IMR-90 (cell line): Measurements from ENCODE around the gene PLCH2. TPM values are rescaled to one million over a fixed set of nuclear protein-coding genes. Genes with fewer than 3 reads are reported as not detected.

Experiments
- ATAC-seq: fragments of 200-7000 bp; cut with Tn5 transposase; 2 replicates; pipeline ENCODE4 v1.9.1; 2020; ENCODE audit warnings: low read depth, mild to moderate bottlenecking, moderate library complexity
- BruUV-seq: library from RNA; stranded (reverse); fragments of 400-500 nt; replicated peaks from 2 replicates; lab custom pipeline; 2021; lab: Mats Ljungman, UMichigan
- CTCF ChIA-PET: fragments of 300-600 bp; formaldehyde crosslinking; extraction: SDS; loops from one replicate; lab custom pipeline; 2021; ENCODE audit warnings: antibody characterized with exemption; lab: Yijun Ruan, JAX
- POLR2A ChIA-PET: fragments of 300-600 bp; sonication (Branson Sonifier 250); formaldehyde crosslinking; loops from one replicate; lab custom pipeline; 2022; ENCODE audit warnings: antibody characterized with exemption; ENCODE audit not compliant: unreplicated experiment; lab: Charles Lee
- DNase-seq: peaks from one replicate; pipeline ENCODE4 v3.0.0; 2013
- H2AFZ ChIP-seq: replicated peaks from 2 replicates; pipeline ENCODE3; 2013; ENCODE audit warnings: low read length, mild to moderate bottlenecking; ENCODE audit not compliant: poor library complexity
- H2AK5ac ChIP-seq: 2 replicates; pipeline ENCODE4 v1.6.1; 2013; ENCODE audit warnings: low read depth, low read length, inconsistent platforms
- H2AK9ac ChIP-seq: replicated peaks from 2 replicates; pipeline ENCODE3; 2013; ENCODE audit warnings: mild to moderate bottlenecking, low read depth, low read length, moderate library complexity; ENCODE audit not compliant: poor library complexity
- H2BK120ac ChIP-seq: 2 replicates; pipeline ENCODE4 v1.6.1; 2013; ENCODE audit warnings: low read depth, low read length, inconsistent platforms
- H2BK15ac ChIP-seq: 3 replicates; pipeline ENCODE4 v1.6.1; 2013; ENCODE audit warnings: low read depth, low read length, inconsistent platforms
- H2BK20ac ChIP-seq: 2 replicates; pipeline ENCODE4 v1.6.1; 2013; ENCODE audit warnings: low read depth, mild to moderate bottlenecking, inconsistent platforms, low read length, moderate library complexity
- H2BK5ac ChIP-seq: 2 replicates; pipeline ENCODE4 v1.6.1; 2013; ENCODE audit warnings: mild to moderate bottlenecking, low read depth, low read length, inconsistent platforms; ENCODE audit not compliant: poor library complexity, severe bottlenecking
- H3K14ac ChIP-seq: replicated peaks from 2 replicates; pipeline ENCODE4 v1.6.1; 2013; ENCODE audit warnings: low read depth, low read length, inconsistent platforms
- H3K18ac ChIP-seq: 2 replicates; pipeline ENCODE4 v1.6.1; 2013; ENCODE audit warnings: low read depth, low read length, control low read depth
- H3K23ac ChIP-seq: 2 replicates; pipeline ENCODE4 v1.6.1; 2013; ENCODE audit warnings: low read depth, low read length, inconsistent platforms
- H3K27ac ChIP-seq: 2 replicates; pipeline ENCODE4 v1.5.1; 2013; ENCODE audit warnings: mild to moderate bottlenecking, control low read depth, low read length; ENCODE audit not compliant: insufficient read depth
- H3K27me3 ChIP-seq: 2 replicates; pipeline ENCODE4 v1.6.1; 2013; ENCODE audit warnings: low read length; ENCODE audit not compliant: control insufficient read depth, insufficient read depth
- H3K36me3 ChIP-seq: 2 replicates; pipeline ENCODE4 v1.6.1; 2013; ENCODE audit warnings: low read length, mixed read lengths; ENCODE audit not compliant: control insufficient read depth, insufficient read depth
- H3K4ac ChIP-seq: 2 replicates; pipeline ENCODE4 v1.6.1; 2013; ENCODE audit warnings: low read depth, low read length, inconsistent platforms
- H3K4me1 ChIP-seq: 2 replicates; pipeline ENCODE4 v1.6.1; 2013; ENCODE audit warnings: low read length, mixed read lengths; ENCODE audit not compliant: control insufficient read depth, insufficient read depth
- H3K4me2 ChIP-seq: 2 replicates; pipeline ENCODE4 v1.6.1; 2013; ENCODE audit warnings: low read depth, mild to moderate bottlenecking, control low read depth, low read length, moderate library complexity
- H3K4me3 ChIP-seq: 2 replicates; pipeline ENCODE4 v1.5.1; 2013; ENCODE audit warnings: low read depth, mild to moderate bottlenecking, control low read depth, low read length, moderate library complexity; ENCODE audit not compliant: insufficient read depth
- H3K56ac ChIP-seq: 2 replicates; pipeline ENCODE4 v1.6.1; 2013; ENCODE audit warnings: low read length, inconsistent platforms; ENCODE audit not compliant: insufficient read depth; ENCODE audit errors: extremely low read depth
- H3K79me1 ChIP-seq, 2 experiments: 2 replicates each; pipeline ENCODE4 v1.6.1; 2013; ENCODE audit warnings: low read length in 2 of 2, inconsistent platforms in 1 of 2, low read depth in 1 of 2
- H3K9ac ChIP-seq: 2 replicates; pipeline ENCODE4 v1.6.1; 2013; ENCODE audit warnings: low read depth, low read length, control low read depth
- H3K9me1 ChIP-seq: 2 replicates; pipeline ENCODE4 v1.6.1; 2013; ENCODE audit warnings: low read length, inconsistent platforms; ENCODE audit not compliant: insufficient read depth
- H3K9me3 ChIP-seq: 2 replicates; pipeline ENCODE4 v1.6.1; 2013; ENCODE audit warnings: low read length; ENCODE audit not compliant: control insufficient read depth, insufficient read depth
- H4K20me1 ChIP-seq: 2 replicates; pipeline ENCODE4 v1.6.1; 2013; ENCODE audit warnings: low read length, inconsistent platforms; ENCODE audit not compliant: insufficient read depth
- H4K5ac ChIP-seq: 2 replicates; pipeline ENCODE4 v1.6.1; 2013; ENCODE audit warnings: mild to moderate bottlenecking, low read depth, low read length, control low read depth
- H4K8ac ChIP-seq, 2 experiments: 2 replicates each; pipeline ENCODE4 v1.6.1; 2013; ENCODE audit warnings: low read depth in 2 of 2, low read length in 2 of 2, control low read depth in 1 of 2, inconsistent platforms in 1 of 2
- H4K91ac ChIP-seq: 2 replicates; pipeline ENCODE4 v1.6.1; 2013; ENCODE audit warnings: low read depth, low read length, inconsistent platforms; ENCODE audit not compliant: insufficient read depth
- CTCF ChIP-seq: conservative IDR thresholded peaks from 2 replicates; pipeline ENCODE4 v1.5.1; 2012; ENCODE audit warnings: mild to moderate bottlenecking, low read depth, low read length, improper control_type of control experiment
- MAFK ChIP-seq: IDR thresholded peaks from 2 replicates; pipeline ENCODE4 v1.6.1; 2012; ENCODE audit warnings: low read depth, low read length, improper control_type of control experiment
- MAZ ChIP-seq: IDR thresholded peaks from 2 replicates; pipeline ENCODE4 v1.6.1; 2012; ENCODE audit warnings: low read depth, mild to moderate bottlenecking, low read length, improper control_type of control experiment, moderate library complexity, borderline replicate concordance
- NFE2L2 ChIP-seq: fragments of 150-350 bp; IDR thresholded peaks from 2 replicates; pipeline ENCODE4 v1.6.1; 2016; ENCODE audit warnings: low read depth, mild to moderate bottlenecking, low read length
- POLR2A ChIP-seq: IDR thresholded peaks from 2 replicates; pipeline ENCODE4 v1.6.1; 2012; ENCODE audit warnings: mild to moderate bottlenecking, low read depth, low read length
- RFX5 ChIP-seq: IDR thresholded peaks from 2 replicates; pipeline ENCODE4 v1.8.0; 2012; ENCODE audit warnings: low read depth, mild to moderate bottlenecking, low read length, moderate library complexity
- USF2 ChIP-seq: fragments of 150-350 bp; IDR thresholded peaks from 2 replicates; pipeline ENCODE4 v1.6.1; 2017; ENCODE audit warnings: mild to moderate bottlenecking, antibody characterized with exemption, low read length, low read depth
- WGBS, 2 experiments: methylation state at CpG; one replicate each; pipeline versions ENCODE4 v1.1.5 to v1.1.7; 2013; ENCODE audit warnings: missing lambda C conversion rate in 2 of 2; ENCODE audit not compliant: insufficient read length in 1 of 2; ENCODE audit errors: extremely low coverage in 2 of 2; 5-methylcytosine and 5-hydroxymethylcytosine counted together
- dilution Hi-C: fragments of 300-500 bp; cut with HindIII; formaldehyde crosslinking; loops from one replicate; pipeline ENCODE4 v1.14.3; 2018; ENCODE audit warnings: low sequenced_read_pairs; ENCODE audit not compliant: unreplicated experiment
- in situ Hi-C: fragments of 300-500 bp; cut with MboI; formaldehyde crosslinking; loops from 3 replicates; pipeline ENCODE4 v1.14.3; 2019; ENCODE audit warnings: low sequenced_read_pairs, inconsistent platforms, mixed read lengths
- intact Hi-C: fragments of 100-400 bp; cut with micrococcal nuclease; formaldehyde crosslinking; loops from 2 replicates; pipeline ENCODE4 v1.10.0; 2022
- polyA plus RNA-seq, 3 experiments: library from polyadenylated mRNA; depleted of rRNA; stranded (reverse); fragments of >200 nt; gene quantifications; 2 replicates each; pipeline ENCODE4 v1.2.3, GENCODE V29; 2012; ENCODE audit warnings: low replicate concordance in 1 of 3
- total RNA-seq: library from RNA; depleted of rRNA; stranded (reverse); fragments of >200 nt; gene quantifications from 2 replicates; pipeline ENCODE4 v1.2.3, GENCODE V29; 2012
- TF ChIP-seq, protein P1 (sequence below): fragments of 150-350 bp; IDR thresholded peaks from 2 replicates; pipeline ENCODE4 v1.6.1; 2016; ENCODE audit warnings: low read depth, mild to moderate bottlenecking, low read length, moderate library complexity, borderline replicate concordance

PLCH2 gene
- total and polyA plus RNA-seq, 2 of the 4 experiments (the other 2 are of a cell fraction), result 0.18 to 1.9 TPM

DNA sequence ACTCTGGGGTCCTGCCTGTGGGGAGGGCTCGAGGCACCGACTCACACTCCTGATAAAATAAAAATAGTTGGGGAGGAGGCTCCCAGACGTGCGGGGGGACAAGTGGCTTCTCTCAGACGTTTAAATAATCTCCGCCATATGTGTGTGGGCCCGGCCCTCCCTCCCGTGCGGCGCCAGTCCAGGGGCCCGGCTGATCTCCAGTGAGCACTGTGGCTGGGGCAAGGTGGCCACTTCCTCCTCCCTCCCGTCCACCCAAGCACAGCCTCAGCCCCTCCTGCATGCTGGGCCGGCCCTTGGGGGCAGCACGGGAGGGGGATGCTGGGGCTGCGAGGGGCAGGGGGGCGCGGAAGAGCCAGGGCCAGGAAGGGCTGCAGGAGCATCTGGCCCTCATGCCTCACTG, 4.0 kb upstream of the PLCH2 start:
- H2BK5ac ChIP-seq, result no peak overlapping the region

More for the DNA sequence above, 4.0 kb upstream of the PLCH2 start:
- H3K4me3 ChIP-seq, result no peak overlapping the region
- H3K27ac ChIP-seq, result no peak overlapping the region
- no peak overlapping the region for H3K4me2 ChIP-seq
- H2BK120ac ChIP-seq, result no peak overlapping the region
- H3K56ac ChIP-seq, result no peak overlapping the region
- dilution Hi-C loops (no loop called here), in situ Hi-C loops (no loop called here), intact Hi-C loops (no loop called here)
- H3K9me1 ChIP-seq, result no peaks in the 10 kb centered on the region
- TF ChIP-seq MAFK, result no peak
- TF ChIP-seq CTCF, result no peak
- TF ChIP-seq USF2, result no peak
- no peak for TF ChIP-seq POLR2A
- TF ChIP-seq NFE2L2, result no peak
- no peak for TF ChIP-seq MAZ
- no peak for TF ChIP-seq RFX5
- TF ChIP-seq, protein P1, sequence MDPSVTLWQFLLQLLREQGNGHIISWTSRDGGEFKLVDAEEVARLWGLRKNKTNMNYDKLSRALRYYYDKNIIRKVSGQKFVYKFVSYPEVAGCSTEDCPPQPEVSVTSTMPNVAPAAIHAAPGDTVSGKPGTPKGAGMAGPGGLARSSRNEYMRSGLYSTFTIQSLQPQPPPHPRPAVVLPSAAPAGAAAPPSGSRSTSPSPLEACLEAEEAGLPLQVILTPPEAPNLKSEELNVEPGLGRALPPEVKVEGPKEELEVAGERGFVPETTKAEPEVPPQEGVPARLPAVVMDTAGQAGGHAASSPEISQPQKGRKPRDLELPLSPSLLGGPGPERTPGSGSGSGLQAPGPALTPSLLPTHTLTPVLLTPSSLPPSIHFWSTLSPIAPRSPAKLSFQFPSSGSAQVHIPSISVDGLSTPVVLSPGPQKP, result no peak
- ChIA-PET POLR2A (no interaction called here), CTCF (interaction anchor here (1.3 kb wide), 1 partner anchor 9 kb away, joined by 3 read pairs; no protein-coding TSS in a partner anchor)
- no peaks in the 10 kb centered on the region for H4K20me1 ChIP-seq
- ATAC-seq (no peak), DNase-seq (no peak)
- no peaks in the 10 kb centered on the region for H3K36me3 ChIP-seq
- no peak overlapping the region for H3K23ac ChIP-seq
- H3K9ac ChIP-seq, result no peak overlapping the region
- no peaks in the 10 kb centered on the region for H3K9me3 ChIP-seq
- no peak overlapping the region for H2AK5ac ChIP-seq
- H3K79me1 ChIP-seq, result no peaks in the 10 kb centered on the region
- no peak overlapping the region for H4K5ac ChIP-seq
- H4K91ac ChIP-seq, result no peak overlapping the region
- H3K4me1 ChIP-seq, result no peaks in the 10 kb centered on the region
- peaks cover 38% of the 10 kb centered on the region; the same call in 1 of the 2 replicates for H3K27me3 ChIP-seq
- no TSS peak for BruUV-seq
- no peak overlapping the region for H2BK15ac ChIP-seq
- H3K4ac ChIP-seq, result no peak overlapping the region
- H2AFZ ChIP-seq, result no peak overlapping the region
- no peak overlapping the region for H2AK9ac ChIP-seq
- no peak overlapping the region for H2BK20ac ChIP-seq
- no peak overlapping the region for H3K14ac ChIP-seq
- no peak overlapping the region for H4K8ac ChIP-seq
- 14% methylated on average over 4 of the region's 17 CpGs; no CpG with 5 or more reads in 1 of the 2 experiments for WGBS, 2 experiments
- no peak overlapping the region for H3K18ac ChIP-seq
